ENCODE results near the gene ALX3.

GRCh38 chr1:110058591-110058990 lies 11.9 kb downstream of the ALX3 start:
- TF ChIP-seq CEBPB (IDR thresholded peaks at IDR 0.05; ENCODE audit: low read depth, low read length) (no peak), SMC3 (IDR thresholded peaks at IDR 0.05; ENCODE audit: low read depth, low read length) (no peak), CTCF (conservative IDR thresholded peaks at IDR 0.05; ENCODE audit: low read depth, low read length) (no peak), POLR2A (IDR thresholded peaks at IDR 0.05; ENCODE audit: low read depth, low read length) (no peak), RAD21 (IDR thresholded peaks at IDR 0.05; ENCODE audit: low read length) (no peak)
